Caco-2 (cell line): ENCODE results near the gene NRXN3. TPM values are rescaled to one million over a fixed set of nuclear protein-coding genes. Genes with fewer than 3 reads are reported as not detected.

Experiments
- BruUV-seq: library from RNA; stranded (reverse); fragments of 400-500 nt; replicated peaks from 2 replicates; lab custom pipeline; 2021; lab: Mats Ljungman, UMichigan
- CTCF ChIA-PET: fragments of 300-600 bp; sonication (Branson Sonifier 250); formaldehyde crosslinking; loops from one replicate; lab custom pipeline; 2022; ENCODE audit warnings: antibody characterized with exemption; lab: Charles Lee
- POLR2A ChIA-PET: fragments of 300-600 bp; sonication (Branson Sonifier 250); formaldehyde crosslinking; loops from one replicate; lab custom pipeline; 2022; ENCODE audit warnings: antibody characterized with exemption; lab: Charles Lee
- DNase-seq, 2 experiments: peaks; one replicate each; pipeline versions ENCODE4 v3.0.0 to v3.0.0-alpha.2; 2020 to 2022
- H3K27me3 ChIP-seq: replicated peaks from 2 replicates; pipeline ENCODE4 v1.6.0; 2011; ENCODE audit warnings: low read length; ENCODE audit not compliant: control insufficient read depth, insufficient read depth
- H3K36me3 ChIP-seq: 2 replicates; pipeline ENCODE4 v1.5.1; 2011; ENCODE audit warnings: low read length; ENCODE audit not compliant: control insufficient read depth, insufficient read depth
- H3K4me1 ChIP-seq: fragments of 250-450 bp; sonication (Bioruptor Pico); 2 replicates; pipeline ENCODE4 v1.5.1; 2020; ENCODE audit warnings: mild to moderate bottlenecking
- H3K4me3 ChIP-seq: 2 replicates; pipeline ENCODE4 v1.5.1; 2011; ENCODE audit warnings: low read depth, mild to moderate bottlenecking, control low read depth, low read length
- H3K9me3 ChIP-seq: fragments of 250-450 bp; sonication (Bioruptor Pico); 2 replicates; pipeline ENCODE4 v1.5.1; 2020; ENCODE audit warnings: mild to moderate bottlenecking, moderate library complexity
- H3K27ac Mint-ChIP-seq: one replicate; pipeline ENCODE4 v1.8.0; 2022; ENCODE audit warnings: mixed read lengths; ENCODE audit not compliant: unreplicated experiment
- H3K27me3 Mint-ChIP-seq: one replicate; pipeline ENCODE4 v1.8.0; 2022; ENCODE audit warnings: mixed read lengths; ENCODE audit not compliant: insufficient read depth, unreplicated experiment
- H3K36me3 Mint-ChIP-seq: one replicate; pipeline ENCODE4 v1.8.0; 2022; ENCODE audit warnings: mild to moderate bottlenecking, mixed read lengths; ENCODE audit not compliant: insufficient read depth, unreplicated experiment
- H3K4me1 Mint-ChIP-seq: one replicate; pipeline ENCODE4 v1.8.0; 2022; ENCODE audit warnings: low read depth, mixed read lengths; ENCODE audit not compliant: unreplicated experiment
- H3K4me3 Mint-ChIP-seq: one replicate; pipeline ENCODE4 v1.8.0; 2022; ENCODE audit warnings: mild to moderate bottlenecking, moderate library complexity, mixed read lengths; ENCODE audit not compliant: unreplicated experiment
- H3K9me3 Mint-ChIP-seq: one replicate; pipeline ENCODE4 v1.8.0; 2022; ENCODE audit warnings: mixed read lengths; ENCODE audit not compliant: unreplicated experiment
- CTCF ChIP-seq, 2 experiments: fragments of 200-600 bp in 1 of 2; IDR thresholded peaks; 1 replicate in 1 of 2; 2 replicates in 1 of 2; pipeline versions ENCODE4 v1.5.1 to v1.8.0; 2011 to 2022; ENCODE audit warnings: antibody characterized with exemption in 1 of 2, control low read depth in 1 of 2, inconsistent platforms in 1 of 2, low read depth in 1 of 2, low read length in 1 of 2, mild to moderate bottlenecking in 1 of 2, moderate library complexity in 1 of 2; ENCODE audit not compliant: insufficient read depth in 1 of 2, severe bottlenecking in 1 of 2, unreplicated experiment in 1 of 2
- intact Hi-C: fragments of 100-400 bp; cut with micrococcal nuclease; formaldehyde crosslinking; loops from one replicate; pipeline ENCODE4 v1.10.0; 2022; ENCODE audit not compliant: unreplicated experiment
- total RNA-seq: library from RNA; stranded (reverse); gene quantifications from 2 replicates; pipeline ENCODE4 v1.2.3, GENCODE V29; 2022

The NRXN3 gene
- total RNA-seq, 1 experiment from 2014 or later: 12.4 TPM

GRCh38 chr14:79094951-79095350 lies 924.8 kb downstream of the NRXN3 start:
- no peak for TF ChIP-seq CTCF (IDR thresholded peaks at IDR 0.05; ENCODE audit: insufficient read depth in 1 of 2, low read depth in 1 of 2, low read length in 1 of 2, severe bottlenecking in 1 of 2, unreplicated experiment in 1 of 2)
- intact Hi-C loops: no loop called here
- H3K36me3 ChIP-seq: no peaks in the 10 kb centered on the region
- no peak overlapping the region for H3K4me3 ChIP-seq
- no peaks in the 10 kb centered on the region for H3K9me3 Mint-ChIP-seq
- H3K9me3 ChIP-seq: no peaks in the 10 kb centered on the region
- POLR2A ChIA-PET: no interaction called here
- CTCF ChIA-PET: no interaction called here
- no TSS peak for BruUV-seq
- no peaks in the 10 kb centered on the region for H3K4me1 Mint-ChIP-seq
- no peaks in the 10 kb centered on the region for H3K36me3 Mint-ChIP-seq
- H3K27me3 Mint-ChIP-seq: no peaks in the 10 kb centered on the region
- H3K27me3 ChIP-seq: no peaks in the 10 kb centered on the region
- H3K4me3 Mint-ChIP-seq: no peak overlapping the region
- no peaks in the 10 kb centered on the region for H3K4me1 ChIP-seq
- DNase-seq: no peak
- H3K27ac Mint-ChIP-seq: no peak overlapping the region

DNA sequence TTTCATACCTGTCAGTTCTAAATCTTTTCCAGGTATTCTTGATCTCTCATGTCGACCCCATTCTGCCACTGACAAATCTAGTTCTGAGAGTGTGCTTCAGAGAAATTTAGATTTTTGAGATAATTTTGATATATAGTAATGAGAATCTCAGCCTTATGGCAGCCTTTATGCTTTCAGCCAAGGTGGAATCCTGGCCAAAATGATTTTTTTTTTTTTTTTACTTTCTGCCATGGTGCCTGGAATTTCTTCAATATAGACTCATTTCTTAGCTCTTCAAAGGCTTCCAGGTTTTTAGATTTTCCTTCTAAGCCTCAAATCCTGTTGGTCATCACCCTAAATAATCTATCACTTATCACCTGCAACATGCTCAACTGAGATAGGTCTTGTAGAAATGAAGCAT lies 926.6 kb downstream of the NRXN3 start:
- no peaks in the 10 kb centered on the region for H3K4me1 Mint-ChIP-seq
- Histone ChIP-seq H3K9me3 (no peaks in the 10 kb centered on the region), H3K27me3 (no peaks in the 10 kb centered on the region), H3K4me1 (no peaks in the 10 kb centered on the region), H3K36me3 (no peaks in the 10 kb centered on the region), H3K4me3 (no peak overlapping the region)
- TF ChIP-seq CTCF (IDR thresholded peaks at IDR 0.05; ENCODE audit: insufficient read depth in 1 of 2, low read depth in 1 of 2, low read length in 1 of 2, severe bottlenecking in 1 of 2, unreplicated experiment in 1 of 2): no peak
- H3K4me3 Mint-ChIP-seq: no peak overlapping the region
- ChIA-PET POLR2A (no interaction called here), CTCF (interaction anchor here (0.6 kb wide), 1 partner anchor 120 kb away, joined by 5 read pairs; no protein-coding TSS in a partner anchor)
- no peaks in the 10 kb centered on the region for H3K27me3 Mint-ChIP-seq
- no TSS peak for BruUV-seq
- H3K36me3 Mint-ChIP-seq: no peaks in the 10 kb centered on the region
- no peaks in the 10 kb centered on the region for H3K9me3 Mint-ChIP-seq
- intact Hi-C loops: no loop called here
- DNase-seq: no peak
- no peak overlapping the region for H3K27ac Mint-ChIP-seq

DNA sequence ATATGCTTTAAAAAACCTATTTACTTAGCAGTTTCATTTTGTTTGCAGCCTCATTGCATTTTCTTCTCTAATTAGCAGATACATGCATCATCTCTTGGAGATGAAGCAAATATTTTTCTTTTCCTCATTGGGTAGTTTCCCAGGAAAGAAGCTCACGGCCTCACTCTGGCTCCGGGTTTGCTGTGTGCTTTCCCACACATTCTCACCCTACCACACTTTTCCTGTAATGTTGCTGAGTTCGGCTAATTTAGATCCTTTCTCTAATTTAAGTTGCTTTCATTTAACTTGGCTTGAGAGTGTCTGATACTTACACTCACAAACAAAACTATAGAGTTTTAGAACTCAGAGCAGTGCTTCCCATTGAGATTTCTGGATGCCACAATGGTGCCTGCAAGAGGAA lies 928.2 kb downstream of the NRXN3 start:
- POLR2A ChIA-PET: no interaction called here
- Histone ChIP-seq H3K27me3 (no peaks in the 10 kb centered on the region), H3K4me3 (no peak overlapping the region), H3K36me3 (no peaks in the 10 kb centered on the region), H3K4me1 (no peaks in the 10 kb centered on the region), H3K9me3 (no peaks in the 10 kb centered on the region)
- CTCF ChIA-PET: no interaction called here
- Mint-ChIP-seq H3K36me3 (no peaks in the 10 kb centered on the region), H3K4me1 (no peaks in the 10 kb centered on the region), H3K4me3 (no peak overlapping the region), H3K9me3 (no peaks in the 10 kb centered on the region), H3K27me3 (peaks cover 3% of the 10 kb centered on the region), H3K27ac (no peak overlapping the region)
- intact Hi-C loops: no loop called here
- DNase-seq: no peak
- TF ChIP-seq CTCF (IDR thresholded peaks at IDR 0.05; ENCODE audit: insufficient read depth in 1 of 2, low read depth in 1 of 2, low read length in 1 of 2, severe bottlenecking in 1 of 2, unreplicated experiment in 1 of 2): no peak
- no TSS peak for BruUV-seq
